Stimulated activated CD8-positive, alpha-beta memory T cell treated with anti-CD3 and anti-CD28 coated beads, Interleukin-7, amount 100 ng/mL, for 48 hours (primary cell): ENCODE measurements around the gene CDK5RAP3.
A peak's percentile ranks its signal among the peaks of the same experiment; 100 is the strongest.
"Not testable (repeated sequence)": the region's sequence is repeated elsewhere in the genome, so short reads cannot be mapped to it uniquely, and the experiment has no call there.

ENCODE experiments used
- DNase-seq, 2 donors: peaks; one replicate each; pipeline ENCODE4 v3.0.0-alpha.2; 2020; ENCODE audit warnings: low read depth in 1 of 2; ENCODE audit errors: extremely low read depth in 1 of 2

Gene CDK5RAP3

DNA sequence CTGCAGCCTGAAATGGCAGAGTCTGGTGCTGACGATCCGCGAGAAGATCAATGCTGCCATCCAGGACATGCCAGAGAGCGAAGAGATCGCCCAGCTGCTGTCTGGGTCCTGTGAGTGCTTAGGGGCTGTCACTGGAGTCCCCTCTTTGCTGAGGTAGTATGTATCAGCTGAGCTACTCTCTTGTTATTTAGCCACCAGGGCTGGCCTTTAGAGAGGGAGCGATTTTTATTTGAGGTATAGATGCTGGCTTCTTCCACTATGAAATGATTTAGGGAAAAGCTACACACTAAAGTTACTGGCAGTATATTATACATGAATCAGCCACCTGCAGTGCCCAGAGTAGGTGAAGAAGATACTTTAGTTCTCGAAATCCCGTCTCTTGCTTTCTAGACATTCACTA is 2.6 kb downstream of the CDK5RAP3 start:
- no peak for DNase-seq

DNA sequence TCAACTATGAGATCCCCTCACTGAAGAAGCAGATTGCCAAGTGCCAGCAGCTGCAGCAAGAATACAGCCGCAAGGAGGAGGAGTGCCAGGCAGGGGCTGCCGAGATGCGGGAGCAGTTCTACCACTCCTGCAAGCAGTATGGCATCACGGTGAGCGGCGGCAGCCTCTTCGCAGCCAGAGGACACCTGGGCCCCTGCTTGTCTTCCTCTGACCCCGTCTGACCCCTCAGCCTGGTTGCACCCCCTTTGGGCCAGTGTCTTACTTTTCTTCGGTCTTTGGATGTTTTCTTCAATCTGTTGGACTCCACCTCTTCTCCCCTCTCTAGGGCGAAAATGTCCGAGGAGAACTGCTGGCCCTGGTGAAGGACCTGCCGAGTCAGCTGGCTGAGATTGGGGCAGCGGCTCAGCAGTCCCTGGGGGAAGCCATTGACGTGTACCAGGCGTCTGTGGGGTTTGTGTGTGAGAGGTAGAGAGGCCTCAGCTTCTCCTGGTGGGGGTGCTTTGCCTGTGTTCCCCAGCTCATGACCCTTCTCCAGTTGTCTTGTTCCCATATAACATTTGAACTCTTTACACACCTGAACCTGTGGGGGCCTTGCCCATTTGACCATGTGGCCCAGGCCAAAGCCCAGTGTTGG is 4.4 kb downstream of the CDK5RAP3 start:
- DNase-seq = no peak

DNA sequence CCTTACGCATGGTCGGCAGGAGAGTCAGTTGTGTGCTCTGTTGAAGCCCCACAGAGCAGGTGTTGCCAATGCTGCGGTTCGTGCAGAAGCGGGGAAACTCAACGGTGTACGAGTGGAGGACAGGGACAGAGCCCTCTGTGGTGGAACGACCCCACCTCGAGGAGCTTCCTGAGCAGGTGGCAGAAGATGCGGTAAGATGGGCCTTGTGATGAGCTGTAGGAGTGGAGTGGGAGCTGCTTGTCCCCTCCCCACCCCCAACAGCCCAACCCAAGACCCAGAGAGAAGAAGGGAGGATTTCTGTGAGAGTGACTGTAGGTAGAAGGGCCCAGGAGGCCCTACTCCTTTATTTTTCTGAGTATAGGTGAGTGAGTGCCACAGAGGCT is 4.9 kb downstream of the CDK5RAP3 start:
- no peak for DNase-seq

DNA sequence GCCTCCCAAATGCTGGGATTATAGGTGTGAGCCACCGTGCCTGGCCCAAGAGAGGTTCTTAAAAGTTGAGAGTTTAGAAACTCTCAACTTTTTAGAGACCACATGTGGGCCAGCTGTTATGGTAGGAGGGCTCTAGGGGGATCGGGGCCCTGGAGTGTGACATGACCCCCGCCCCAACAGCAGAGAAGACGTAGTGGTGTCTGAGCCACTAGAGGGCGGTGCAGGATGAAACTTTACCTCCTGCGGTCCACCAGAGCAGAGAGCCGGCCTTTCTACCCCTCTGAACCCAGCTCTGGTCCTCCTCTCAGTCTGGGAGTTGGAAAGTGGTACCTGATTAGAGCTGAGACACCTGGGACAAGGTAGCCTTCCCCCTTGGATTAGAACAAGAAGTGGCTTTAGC is 7.4 kb downstream of the CDK5RAP3 start:
- peak in 1 of 2 donors; percentile 13 for DNase-seq

DNA sequence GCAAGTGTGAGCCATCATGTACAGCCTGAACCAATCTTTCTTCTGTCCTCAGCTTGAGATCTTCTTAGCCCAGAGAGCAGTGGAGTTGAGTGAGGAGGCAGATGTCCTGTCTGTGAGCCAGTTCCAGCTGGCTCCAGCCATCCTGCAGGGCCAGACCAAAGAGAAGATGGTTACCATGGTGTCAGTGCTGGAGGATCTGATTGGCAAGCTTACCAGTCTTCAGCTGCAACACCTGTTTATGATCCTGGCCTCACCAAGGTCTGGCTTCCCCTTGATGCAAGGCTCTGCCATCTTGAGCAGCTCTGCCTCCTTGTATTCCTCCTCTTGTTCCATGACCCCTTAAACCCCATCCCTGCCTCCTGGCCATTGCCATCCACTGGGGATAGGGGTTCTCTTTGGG is 9.6 kb downstream of the CDK5RAP3 start:
- DNase-seq = no peak

DNA sequence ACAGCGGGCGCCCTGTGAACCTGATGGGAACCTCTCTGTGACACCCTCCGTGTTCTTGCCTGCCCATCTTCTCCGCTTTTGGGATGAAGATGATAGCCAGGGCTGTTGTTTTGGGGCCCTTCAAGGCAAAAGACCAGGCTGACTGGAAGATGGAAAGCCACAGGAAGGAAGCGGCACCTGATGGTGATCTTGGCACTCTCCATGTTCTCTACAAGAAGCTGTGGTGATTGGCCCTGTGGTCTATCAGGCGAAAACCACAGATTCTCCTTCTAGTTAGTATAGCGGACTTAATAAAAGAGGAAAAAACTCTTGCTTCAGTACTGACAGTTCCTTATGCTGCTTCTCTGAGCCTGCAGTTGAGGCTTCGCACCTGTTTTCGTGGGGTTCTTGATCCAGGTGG is 10.5 kb downstream of the CDK5RAP3 start:
- DNase-seq = no peak

DNA sequence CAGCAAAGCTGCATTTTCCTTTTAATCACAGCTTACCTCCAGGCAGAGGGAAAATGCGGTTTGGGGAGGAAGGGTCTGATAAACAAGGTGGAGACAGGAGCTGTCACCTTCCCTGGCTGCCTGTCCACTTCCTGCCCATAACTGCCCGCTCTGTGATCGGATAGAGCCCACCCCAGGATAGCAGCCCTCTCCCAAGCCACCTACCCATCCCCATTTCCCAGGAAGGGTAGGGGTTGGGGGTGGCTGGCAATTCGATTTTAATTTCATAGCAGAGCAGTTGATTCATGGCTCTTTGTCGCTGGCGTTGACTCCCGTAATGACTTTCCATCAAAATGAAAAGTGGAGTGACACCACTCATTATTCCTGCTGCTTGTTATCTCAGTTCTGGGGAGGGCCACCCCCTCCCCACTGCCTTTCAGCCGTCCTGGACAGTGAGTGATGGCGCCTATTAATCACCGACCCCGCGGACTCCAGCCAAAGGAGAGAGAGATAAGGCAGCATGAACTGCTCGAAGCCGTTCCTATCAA is 11.2 kb downstream of the CDK5RAP3 start:
- DNase-seq = no peak

DNA sequence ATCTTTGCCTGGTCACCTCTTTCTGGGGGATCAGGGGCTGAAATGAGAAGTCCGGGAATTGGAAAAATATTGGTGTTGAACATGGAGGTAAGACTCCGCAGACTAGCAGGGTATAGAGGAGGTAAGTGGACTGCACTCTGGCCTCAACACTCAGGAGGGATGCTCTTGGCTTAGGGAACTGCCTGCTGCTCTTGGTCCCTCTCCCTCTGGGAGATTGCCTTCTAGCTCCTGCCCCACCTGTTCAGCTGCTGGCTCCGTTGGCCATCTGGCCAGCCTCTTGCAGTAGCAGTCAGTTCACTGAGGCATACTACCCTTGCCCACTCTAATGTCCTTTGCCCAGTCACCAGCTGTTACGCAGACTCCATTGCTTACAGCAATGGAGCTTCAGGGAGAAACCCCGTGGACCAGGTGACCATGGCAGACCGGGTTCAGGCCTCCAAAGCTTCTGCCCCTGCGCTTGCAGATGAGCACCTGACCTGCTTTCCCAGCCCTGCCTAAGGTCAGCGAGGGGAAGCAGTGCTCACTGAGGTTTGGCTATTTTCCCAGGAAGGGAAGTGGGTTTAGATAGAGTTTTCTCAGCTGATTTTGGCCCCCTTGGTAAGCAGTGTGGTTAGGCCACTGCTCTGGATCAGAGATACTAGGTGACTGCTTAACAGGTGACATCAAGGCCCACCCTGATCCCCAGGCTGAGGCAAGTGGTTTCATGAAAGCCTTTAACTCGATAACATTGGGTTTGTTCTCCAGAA is 11.9 kb downstream of the CDK5RAP3 start:
- DNase-seq = no peak

DNA sequence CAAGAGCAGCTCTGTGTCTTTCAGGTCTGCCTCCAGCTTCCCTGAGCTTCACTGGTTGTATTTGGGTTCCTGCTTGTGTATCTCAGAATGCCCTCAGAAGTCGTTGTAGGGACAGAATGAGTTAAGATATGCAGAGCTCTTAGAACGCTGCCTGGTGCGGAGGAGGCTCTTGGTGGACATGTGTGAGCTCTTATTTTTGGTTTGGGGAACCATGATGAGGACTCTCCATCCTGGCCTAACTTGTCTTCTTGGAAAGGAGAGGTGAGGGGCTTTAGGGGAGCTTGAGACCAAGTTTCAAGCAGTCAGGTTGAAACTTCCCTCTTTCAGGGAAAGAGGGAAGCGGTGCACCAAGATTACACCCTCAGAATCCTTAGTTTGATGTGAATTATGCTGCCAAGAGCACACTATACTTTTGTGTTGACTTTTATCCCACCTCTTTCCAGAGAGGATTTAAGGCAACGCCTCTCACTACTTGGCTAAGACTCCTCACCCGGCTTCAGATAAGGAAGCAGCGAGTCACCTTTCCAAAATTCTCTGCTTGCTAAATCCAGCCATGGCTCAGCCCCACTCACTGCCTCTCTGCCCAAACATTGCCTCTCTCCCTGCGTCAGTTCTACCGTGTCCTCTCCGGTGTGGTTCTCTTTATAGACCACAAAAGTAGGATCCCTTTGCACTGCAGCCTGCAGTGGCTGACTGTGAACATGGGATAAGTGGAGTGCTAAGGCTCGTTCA is 12.7 kb downstream of the CDK5RAP3 start:
- no peak for DNase-seq

DNA sequence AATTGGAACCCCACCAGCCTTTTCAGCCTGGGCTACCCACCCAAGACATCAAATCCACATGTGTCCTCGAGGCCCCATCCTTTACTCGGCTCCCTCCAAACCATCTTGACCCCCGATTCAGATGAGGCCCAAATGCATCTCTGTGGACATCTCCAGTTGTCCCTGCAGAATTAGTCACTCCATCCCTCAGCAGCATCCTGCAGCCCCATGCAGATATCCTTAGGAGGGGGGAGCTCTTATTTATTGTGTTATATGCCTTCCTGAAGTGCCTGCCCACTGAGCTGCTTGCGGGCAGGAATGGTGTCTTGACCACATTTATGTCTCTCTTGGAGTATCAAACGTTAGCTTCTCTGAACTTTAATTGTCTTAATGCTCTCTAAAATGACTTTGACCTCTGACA is 15.6 kb downstream of the CDK5RAP3 start:
- no peak for DNase-seq

DNA sequence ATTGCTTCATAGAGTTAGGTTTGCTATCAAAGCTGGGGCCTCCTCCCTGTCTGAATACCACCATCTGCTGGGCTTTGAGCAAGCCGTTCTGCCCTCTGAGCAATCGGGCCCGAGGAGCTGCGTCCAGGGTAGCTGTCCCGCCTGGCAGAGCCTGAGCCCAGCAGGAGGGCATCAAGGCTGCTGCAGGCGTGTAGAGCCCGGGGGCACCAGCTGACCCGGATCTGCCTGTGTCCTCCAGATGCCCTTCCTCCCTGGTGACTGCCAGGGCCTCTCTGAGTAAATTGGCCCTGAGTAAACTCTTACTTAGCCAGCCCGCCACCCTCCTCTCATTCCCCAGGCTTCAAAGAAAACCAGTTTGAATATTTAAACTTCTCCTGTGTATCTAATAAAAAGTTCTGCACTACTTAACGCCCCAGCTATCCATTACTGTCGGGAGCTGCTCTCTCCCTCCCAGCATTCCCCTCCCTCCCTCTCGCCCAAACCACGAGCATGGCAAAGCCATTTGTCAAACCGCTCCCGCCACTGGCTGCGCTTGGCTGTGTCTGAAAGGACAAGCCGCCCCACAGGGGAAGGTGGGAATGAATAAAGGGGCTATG is 16.4 kb downstream of the CDK5RAP3 start:
- DNase-seq = no peak

DNA sequence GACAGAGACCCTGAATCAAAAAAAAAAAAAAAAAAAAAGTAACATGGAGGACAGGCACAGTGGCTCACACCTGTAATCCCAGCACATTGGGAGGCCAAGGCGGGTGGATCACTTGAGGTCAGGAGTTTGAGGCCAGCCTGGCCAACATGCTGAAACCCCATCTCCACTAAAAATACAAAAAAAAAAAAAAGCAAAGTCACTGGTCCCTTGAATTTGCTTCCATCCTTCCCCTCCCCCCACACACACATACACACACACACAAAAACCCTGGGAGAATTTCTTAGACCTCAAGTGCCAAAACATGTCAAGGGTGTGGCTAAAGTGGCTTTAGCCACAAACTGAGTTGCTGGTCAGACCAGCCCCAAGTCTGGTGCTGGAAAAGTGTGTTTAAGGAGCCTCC is 17.5 kb downstream of the CDK5RAP3 start:
- not testable (repeated sequence) for DNase-seq

DNA sequence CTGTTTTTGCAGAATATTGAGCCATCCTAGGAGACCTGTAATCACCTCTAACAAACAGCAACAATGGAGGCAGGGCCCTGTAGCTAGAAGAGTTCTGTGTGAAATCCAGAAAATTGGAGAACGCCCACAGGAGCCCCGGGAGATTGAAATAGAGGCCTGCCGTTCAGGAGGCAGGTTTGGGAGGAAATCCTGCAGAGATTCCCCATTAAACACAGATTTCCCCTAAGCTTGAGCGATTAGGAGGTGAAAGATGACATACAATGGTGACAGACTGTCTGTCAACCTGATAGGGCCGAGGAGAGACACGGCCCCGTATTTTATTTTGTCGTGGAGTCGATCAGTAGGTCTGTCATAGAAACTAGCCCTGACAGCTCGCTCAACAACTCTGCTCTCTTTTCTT is 18.2 kb downstream of the CDK5RAP3 start:
- DNase-seq = no peak

DNA sequence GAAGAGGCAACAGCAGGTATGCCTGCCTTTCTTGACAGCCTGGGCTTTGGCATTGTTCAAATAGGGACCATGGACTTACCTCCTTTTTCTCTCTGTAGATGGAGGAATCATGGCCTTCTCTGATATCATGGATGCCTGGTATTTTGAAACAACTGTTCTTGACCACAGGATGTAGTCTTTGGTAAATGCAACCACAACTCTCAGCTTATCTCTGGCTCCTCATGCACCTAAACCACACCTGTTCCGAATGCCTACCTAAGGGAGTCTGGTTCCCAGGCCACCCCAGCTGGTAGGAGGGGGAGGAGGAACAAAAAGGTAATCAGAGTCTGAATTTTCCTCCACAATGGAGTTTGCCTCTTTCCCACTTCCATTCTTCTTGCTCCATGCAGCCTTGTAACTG is 18.8 kb downstream of the CDK5RAP3 start:
- no peak for DNase-seq

DNA sequence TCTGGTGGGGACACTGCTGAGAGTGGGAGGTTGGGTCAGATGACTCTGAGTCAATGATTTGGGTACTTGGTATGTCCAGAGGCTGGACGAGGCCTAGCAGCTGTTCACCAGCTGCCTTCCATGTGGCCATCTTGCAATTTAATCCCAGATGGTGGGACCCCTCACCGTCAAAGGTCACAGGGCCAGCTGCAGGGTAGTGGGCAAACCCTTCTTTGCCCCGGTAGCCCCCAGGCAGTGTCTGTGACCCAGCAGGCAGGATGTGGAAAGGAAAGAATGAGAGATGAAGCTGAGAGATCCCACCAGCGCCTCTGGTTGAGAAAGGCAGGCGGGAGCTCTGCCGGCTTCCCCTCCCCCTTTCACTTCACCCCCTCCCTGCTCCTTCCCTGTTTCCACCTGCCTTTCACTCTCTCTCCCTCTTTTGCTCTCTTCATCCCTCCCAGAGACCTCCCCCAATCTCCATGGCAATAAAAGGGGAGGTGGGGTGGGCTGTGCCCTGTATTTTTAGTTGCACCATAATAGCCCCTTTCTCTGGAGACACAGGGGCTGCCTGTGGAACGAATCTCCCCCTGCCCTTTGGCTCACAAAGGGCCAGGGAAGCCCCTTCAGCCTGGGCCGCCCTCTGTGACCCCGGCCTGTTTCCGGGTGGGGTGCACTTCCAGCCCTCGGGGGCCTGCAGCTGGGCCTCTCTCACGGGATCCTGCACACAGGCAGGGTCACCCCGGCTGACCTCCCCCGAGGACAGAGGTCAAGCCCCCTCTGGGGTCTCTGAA is 20.2 kb downstream of the CDK5RAP3 start:
- DNase-seq = no peak

DNA sequence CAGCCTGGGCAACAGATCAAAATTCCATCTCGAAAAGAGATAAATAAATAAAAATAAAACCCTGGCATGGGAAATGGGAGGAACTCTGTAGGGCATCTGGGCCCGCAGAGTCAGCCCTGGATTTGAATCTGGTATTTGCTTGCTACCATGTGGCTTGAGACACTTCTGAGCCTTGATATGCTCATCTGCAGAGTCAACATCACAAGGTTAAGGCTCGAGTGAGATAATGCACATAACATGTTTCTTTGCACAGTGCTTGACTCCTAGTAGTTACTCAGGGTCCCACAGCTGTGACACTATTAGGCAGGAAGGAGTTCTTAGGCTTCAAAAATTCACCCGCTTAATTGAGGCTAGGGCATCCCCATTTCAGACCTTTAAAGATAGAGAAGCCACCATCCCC is 21.3 kb downstream of the CDK5RAP3 start:
- no peak for DNase-seq

DNA sequence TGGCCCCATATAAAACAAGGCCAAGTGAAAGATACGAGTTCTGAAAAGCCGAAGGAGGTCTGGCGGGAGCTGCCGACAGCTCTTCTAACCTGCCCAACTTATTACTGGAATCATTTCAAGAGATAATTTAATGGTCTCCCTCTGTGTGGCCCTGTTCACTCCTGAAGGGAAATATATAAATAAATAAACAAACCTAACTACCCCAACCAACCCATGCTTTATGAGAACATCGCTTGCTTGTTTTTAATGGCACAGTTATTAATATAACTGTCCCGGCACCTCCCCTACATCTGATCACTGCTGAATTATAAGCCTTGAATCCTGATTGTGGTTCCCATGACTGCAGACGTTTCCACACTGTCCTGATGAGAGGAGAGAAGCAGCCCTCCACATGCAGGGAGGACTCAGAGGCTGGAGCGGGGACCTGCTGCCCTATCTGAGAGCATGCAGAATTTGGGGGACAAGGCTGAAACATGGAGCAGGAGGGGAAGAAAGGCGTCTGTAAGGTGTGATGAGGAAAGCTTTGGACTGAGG is 22.2 kb downstream of the CDK5RAP3 start:
- DNase-seq = no peak

DNA sequence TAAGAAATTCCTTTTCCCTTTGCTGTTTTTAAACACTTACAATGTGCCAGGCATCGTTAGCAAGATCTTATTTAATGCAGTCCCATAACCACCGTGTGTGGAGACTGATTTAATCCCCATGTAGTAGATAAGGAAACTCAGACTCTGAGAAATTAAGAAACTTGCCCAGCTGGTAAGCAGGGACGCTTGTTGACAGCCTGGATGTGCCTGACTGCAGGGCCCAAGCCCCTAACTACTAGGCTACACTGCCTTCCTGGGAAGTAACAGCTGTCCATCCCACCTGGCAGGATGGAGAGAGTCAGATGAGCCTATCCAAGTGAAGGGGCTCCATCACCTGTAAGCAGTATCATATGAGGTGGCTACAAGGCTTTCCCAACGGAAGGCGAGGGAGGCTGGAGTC is 23.1 kb downstream of the CDK5RAP3 start:
- no peak for DNase-seq

DNA sequence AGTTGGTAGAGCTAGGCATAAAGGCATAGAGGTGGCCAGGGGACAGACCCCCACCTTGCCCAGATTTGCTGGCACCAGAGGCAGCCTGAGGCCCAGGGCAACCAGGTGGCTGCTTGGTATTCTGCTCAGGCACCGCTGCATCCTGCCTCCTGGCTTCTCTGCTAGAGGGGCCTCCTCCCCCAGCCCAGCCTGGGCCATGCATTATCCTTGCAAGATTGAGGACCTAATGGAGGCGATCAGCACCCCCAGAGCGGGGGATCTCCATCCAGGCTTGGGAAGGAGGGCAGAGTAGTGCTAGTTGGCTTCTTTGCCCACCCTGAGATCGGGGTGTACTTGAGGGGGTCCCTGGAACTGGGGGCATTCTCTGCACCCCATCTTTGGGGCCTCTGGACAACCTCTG is 23.8 kb downstream of the CDK5RAP3 start:
- DNase-seq = no peak

DNA sequence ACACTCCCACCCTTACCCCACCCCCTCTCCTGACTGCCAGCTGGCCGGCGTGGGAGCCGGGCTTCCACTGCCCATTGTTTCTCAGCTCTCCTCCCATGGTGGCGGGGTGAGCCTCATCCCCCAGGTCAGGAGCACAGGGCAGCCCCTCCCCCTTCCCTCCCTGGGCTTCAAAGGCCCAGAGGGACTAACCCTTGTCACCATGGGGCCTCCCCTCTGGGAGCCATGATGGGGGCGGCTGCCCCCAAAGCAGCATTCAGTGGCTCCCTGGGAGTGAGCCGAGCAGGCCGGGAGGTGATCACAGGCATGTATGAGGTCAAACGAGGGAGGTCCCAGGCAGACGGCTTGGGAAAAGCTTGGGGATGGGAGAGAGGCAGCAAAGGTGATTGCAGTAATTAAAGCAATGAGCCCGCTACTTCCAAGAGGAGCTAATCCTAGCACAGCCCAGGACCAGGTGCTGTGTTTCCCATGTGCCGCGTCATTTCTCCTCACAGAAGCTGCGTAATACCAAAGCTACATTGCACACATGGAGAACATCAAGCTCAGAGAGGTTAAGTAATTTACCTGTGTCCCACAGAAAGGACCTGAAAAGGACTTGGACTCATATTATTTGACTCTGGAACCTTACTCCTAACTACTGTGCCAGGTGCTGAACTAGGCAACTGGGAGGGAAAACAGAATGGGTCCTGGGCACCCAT is 24.5 kb downstream of the CDK5RAP3 start:
- no peak for DNase-seq
